Vagina (tissue), 2 donors: ENCODE measurements around the gene SAFB.

Experiments
- CTCF ChIP-seq, 3 experiments: fragments of 450-650 bp in 2 of 3; fragments of 200-600 bp in 1 of 3; sonication (generic) in 1 of 3; IDR thresholded peaks; one replicate each; pipeline ENCODE4 v1.5.1; 2017 to 2019; ENCODE audit warnings: antibody characterized with exemption in 3 of 3, mild to moderate bottlenecking in 2 of 3, moderate library complexity in 2 of 3
- POLR2AphosphoS5 ChIP-seq, 2 donors: sonication (generic); formaldehyde crosslinking; IDR thresholded peaks; one replicate each; pipeline ENCODE4 v1.9.0; 2017; ENCODE audit warnings: antibody characterized with exemption in 2 of 2, mild to moderate bottlenecking in 2 of 2, low read depth in 1 of 2; ENCODE audit not compliant: insufficient read depth in 1 of 2

GRCh38 chr19:5644037-5644436 is 21.2 kb downstream of the SAFB start:
- TF ChIP-seq CTCF (IDR thresholded peaks at IDR 0.05): no peak
- no peak for TF ChIP-seq POLR2AphosphoS5 (IDR thresholded peaks at IDR 0.05; ENCODE audit: insufficient read depth in 1 of 2, low read depth in 1 of 2)
